CD8-positive, alpha-beta memory T cell (primary cell): Measurements from ENCODE around the gene KANK4. TPM values are rescaled to one million over a fixed set of nuclear protein-coding genes. Genes with fewer than 3 reads are reported as not detected.
"Not testable (repeated sequence)": the region's sequence is repeated elsewhere in the genome, so short reads cannot be mapped to it uniquely, and the experiment has no call there.

Experiments used
- CTCF ChIA-PET: fragments of 350-600 bp; sonication (Branson Sonifier 250); formaldehyde crosslinking; loops from one replicate; lab custom pipeline; 2021; ENCODE audit warnings: antibody characterized with exemption; lab: Charles Lee
- POLR2A ChIA-PET: fragments of 350-600 bp; sonication (Branson Sonifier 250); formaldehyde crosslinking; loops from one replicate; lab custom pipeline; 2021; ENCODE audit warnings: antibody characterized with exemption; lab: Charles Lee
- DNase-seq, 5 donors: peaks; one replicate each; pipeline versions ENCODE4 v3.0.0 to v3.0.0-alpha.2; 2020 to 2022; ENCODE audit warnings: mixed read lengths in 1 of 5
- H3K27ac ChIP-seq: one replicate; pipeline ENCODE4 v1.7.0; 2013; ENCODE audit warnings: low read depth, mild to moderate bottlenecking, low read length, moderate library complexity
- H3K27me3 ChIP-seq: 2 replicates; pipeline ENCODE4 v1.7.0; 2013; ENCODE audit warnings: low read length, mild to moderate bottlenecking; ENCODE audit not compliant: insufficient read depth, poor library complexity, severe bottlenecking
- H3K36me3 ChIP-seq: 2 replicates; pipeline ENCODE4 v1.7.0; 2013; ENCODE audit warnings: mild to moderate bottlenecking, low read length, moderate library complexity; ENCODE audit not compliant: insufficient read depth
- H3K4me1 ChIP-seq: 2 replicates; pipeline ENCODE4 v1.7.0; 2013; ENCODE audit warnings: mild to moderate bottlenecking, low read length, moderate library complexity; ENCODE audit not compliant: insufficient read depth
- H3K4me3 ChIP-seq: 2 replicates; pipeline ENCODE4 v1.7.0; 2013; ENCODE audit warnings: mild to moderate bottlenecking, low read length
- H3K9me3 ChIP-seq: 2 replicates; pipeline ENCODE4 v1.7.0; 2013; ENCODE audit warnings: mild to moderate bottlenecking, low read length
- H3K27ac Mint-ChIP-seq, 8 donors: one replicate each; pipeline ENCODE4 v1.8.0; 2020 to 2021; ENCODE audit warnings: mixed read lengths in 8 of 8, mild to moderate bottlenecking in 6 of 8, inconsistent platforms in 3 of 8, moderate library complexity in 3 of 8
- H3K27me3 Mint-ChIP-seq, 2 donors: one replicate each; pipeline ENCODE4 v1.8.0; 2020 to 2021; ENCODE audit warnings: mixed read lengths in 2 of 2, mild to moderate bottlenecking in 1 of 2, moderate library complexity in 1 of 2
- H3K36me3 Mint-ChIP-seq, 3 donors: one replicate each; pipeline ENCODE4 v1.8.0; 2020 to 2021; ENCODE audit warnings: mixed read lengths in 3 of 3, inconsistent platforms in 1 of 3, mild to moderate bottlenecking in 1 of 3
- H3K4me1 Mint-ChIP-seq, 3 donors: one replicate each; pipeline ENCODE4 v1.8.0; 2020 to 2021; ENCODE audit warnings: mixed read lengths in 3 of 3, inconsistent platforms in 1 of 3, mild to moderate bottlenecking in 1 of 3
- H3K4me3 Mint-ChIP-seq, 7 donors: one replicate each; pipeline ENCODE4 v1.8.0; 2020 to 2021; ENCODE audit warnings: mixed read lengths in 7 of 7, mild to moderate bottlenecking in 6 of 7, moderate library complexity in 4 of 7, inconsistent platforms in 2 of 7
- H3K9me3 Mint-ChIP-seq, 5 donors: one replicate each; pipeline ENCODE4 v1.8.0; 2020 to 2022; ENCODE audit warnings: mixed read lengths in 5 of 5, mild to moderate bottlenecking in 3 of 5, moderate library complexity in 2 of 5, inconsistent platforms in 1 of 5
- polyA plus RNA-seq: library from polyadenylated mRNA; unstranded; fragments of 300-500 nt; fragmentation: Illumina TruSeq; gene quantifications from one replicate; pipeline ENCODE4 v1.2.3, GENCODE V29; 2021
- total RNA-seq, 2 experiments: library from RNA; stranded (reverse); gene quantifications; one replicate each; pipeline ENCODE4 v1.2.3, GENCODE V29; 2021

Gene KANK4
- total and polyA plus RNA-seq, 3 experiments from 2014 or later = not detected

GRCh38 chr1:62259551-62259950 is 59.7 kb downstream of the KANK4 start:
- H3K27ac Mint-ChIP-seq = no peak overlapping the region
- H3K4me3 Mint-ChIP-seq = no peak overlapping the region
- Histone ChIP-seq H3K4me3 (no peak overlapping the region), H3K27ac (no peak overlapping the region), H3K9me3 (no peaks in the 10 kb centered on the region), H3K36me3 (no peaks in the 10 kb centered on the region), H3K27me3 (no peaks in the 10 kb centered on the region), H3K4me1 (no peaks in the 10 kb centered on the region)
- H3K4me1 Mint-ChIP-seq = no peaks in the 10 kb centered on the region
- H3K27me3 Mint-ChIP-seq = peaks cover 9 to 30% of the 10 kb centered on the region in 2 donors
- DNase-seq = no peak
- no peaks in the 10 kb centered on the region for H3K9me3 Mint-ChIP-seq
- H3K36me3 Mint-ChIP-seq = no peaks in the 10 kb centered on the region
- CTCF ChIA-PET = no interaction called here
- POLR2A ChIA-PET = no interaction called here

- Histone ChIP-seq H3K36me3 (no peaks in the 10 kb centered on the region), H3K4me1 (no peaks in the 10 kb centered on the region), H3K27me3 (no peaks in the 10 kb centered on the region), H3K4me3 (no peak overlapping the region), H3K9me3 (no peaks in the 10 kb centered on the region), H3K27ac (no peak overlapping the region)
- Mint-ChIP-seq H3K36me3 (no peaks in the 10 kb centered on the region), H3K4me3 (no peak overlapping the region), H3K27me3 (peaks cover 0 to 3% of the 10 kb centered on the region in 2 donors), H3K27ac (no peak overlapping the region), H3K4me1 (no peaks in the 10 kb centered on the region), H3K9me3 (no peaks in the 10 kb centered on the region)
- DNase-seq = no peak
- ChIA-PET CTCF (no interaction called here), POLR2A (no interaction called here)
These were observed 69.0 kb downstream of the KANK4 start for GRCh38 chr1:62250126-62250726.

- Mint-ChIP-seq H3K9me3 (no peaks in the 10 kb centered on the region), H3K4me3 (no peak overlapping the region), H3K27ac (no peak overlapping the region), H3K36me3 (no peaks in the 10 kb centered on the region), H3K4me1 (no peaks in the 10 kb centered on the region), H3K27me3 (peaks cover 3 to 5% of the 10 kb centered on the region in 2 donors)
- Histone ChIP-seq H3K36me3 (no peaks in the 10 kb centered on the region), H3K27me3 (no peaks in the 10 kb centered on the region), H3K9me3 (no peaks in the 10 kb centered on the region), H3K4me3 (no peak overlapping the region), H3K4me1 (no peaks in the 10 kb centered on the region), H3K27ac (no peak overlapping the region)
- DNase-seq = no peak
- ChIA-PET POLR2A (interaction anchor here (0.6 kb wide), 1 partner anchor 1361 kb away, joined by 4 read pairs; no protein-coding TSS in a partner anchor), CTCF (no interaction called here)
These were observed 71.7 kb downstream of the KANK4 start for GRCh38 chr1:62247391-62248168.

GRCh38 chr1:62245201-62245600 is 74.0 kb downstream of the KANK4 start:
- no peaks in the 10 kb centered on the region for H3K4me1 Mint-ChIP-seq
- no peaks in the 10 kb centered on the region for H3K9me3 ChIP-seq
- no peaks in the 10 kb centered on the region for H3K36me3 ChIP-seq
- no peak for DNase-seq
- ChIA-PET POLR2A (no interaction called here), CTCF (no interaction called here)
- no peaks in the 10 kb centered on the region for H3K4me1 ChIP-seq
- H3K9me3 Mint-ChIP-seq = peaks cover 0 to 2% (median 0%) of the 10 kb centered on the region in 5 donors
- H3K27me3 ChIP-seq = no peaks in the 10 kb centered on the region
- H3K4me3 Mint-ChIP-seq = no peak overlapping the region
- H3K36me3 Mint-ChIP-seq = peaks cover 0 to 9% (median 0%) of the 10 kb centered on the region in 3 donors
- H3K27ac Mint-ChIP-seq = no peak overlapping the region
- H3K27ac ChIP-seq = no peak overlapping the region
- no peak overlapping the region for H3K4me3 ChIP-seq
- H3K27me3 Mint-ChIP-seq = peaks cover 4 to 13% of the 10 kb centered on the region in 2 donors

GRCh38 chr1:62244380-62244779 is 74.9 kb downstream of the KANK4 start:
- H3K9me3 Mint-ChIP-seq, H3K4me1 ChIP-seq, POLR2A ChIA-PET, H3K27ac ChIP-seq, H3K36me3 ChIP-seq, H3K9me3 ChIP-seq, CTCF ChIA-PET, H3K36me3 Mint-ChIP-seq, DNase-seq, H3K27ac Mint-ChIP-seq, H3K4me3 ChIP-seq, H3K4me1 Mint-ChIP-seq, H3K4me3 Mint-ChIP-seq, H3K27me3 ChIP-seq: not testable (repeated sequence)
- H3K27me3 Mint-ChIP-seq = peaks cover 3 to 17% of the 10 kb centered on the region in 2 donors

GRCh38 chr1:62241371-62242131 is 77.7 kb downstream of the KANK4 start:
- peaks cover 7 to 17% of the 10 kb centered on the region in 2 donors for H3K27me3 Mint-ChIP-seq
- ChIA-PET CTCF (no interaction called here), POLR2A (no interaction called here)

GRCh38 chr1:62240651-62241370 is 78.4 kb downstream of the KANK4 start:
- Mint-ChIP-seq H3K4me3 (no peak overlapping the region), H3K36me3 (peaks cover 0 to 9% (median 0%) of the 10 kb centered on the region in 3 donors), H3K27me3 (peaks cover 7 to 20% of the 10 kb centered on the region in 2 donors), H3K4me1 (no peaks in the 10 kb centered on the region), H3K27ac (no peak overlapping the region), H3K9me3 (peaks cover 0 to 2% (median 0%) of the 10 kb centered on the region in 5 donors)
- no peak overlapping the region for H3K4me3 ChIP-seq
- no peaks in the 10 kb centered on the region for H3K9me3 ChIP-seq
- no peaks in the 10 kb centered on the region for H3K36me3 ChIP-seq
- no peak for DNase-seq
- H3K27me3 ChIP-seq = no peaks in the 10 kb centered on the region
- CTCF ChIA-PET = no interaction called here
- no peaks in the 10 kb centered on the region for H3K4me1 ChIP-seq
- POLR2A ChIA-PET = no interaction called here
- no peak overlapping the region for H3K27ac ChIP-seq

More at GRCh38 chr1:62241371-62242131, 77.7 kb downstream of the KANK4 start:
- Histone ChIP-seq H3K36me3 (no peaks in the 10 kb centered on the region), H3K9me3 (no peaks in the 10 kb centered on the region), H3K27me3 (no peaks in the 10 kb centered on the region), H3K4me1 (no peaks in the 10 kb centered on the region), H3K27ac (no peak overlapping the region), H3K4me3 (no peak overlapping the region)
- H3K9me3 Mint-ChIP-seq = peaks cover 0 to 2% (median 0%) of the 10 kb centered on the region in 5 donors
- no peaks in the 10 kb centered on the region for H3K4me1 Mint-ChIP-seq
- H3K27ac Mint-ChIP-seq = no peak overlapping the region
- no peak for DNase-seq
- H3K36me3 Mint-ChIP-seq = peaks cover 0 to 9% (median 0%) of the 10 kb centered on the region in 3 donors
- no peak overlapping the region for H3K4me3 Mint-ChIP-seq
